OCI-LY7 (cell line): ENCODE measurements around the gene TMEM39A.

Experiments used
- CTCF ChIP-seq: fragments of 200-600 bp; sonication (generic); conservative IDR thresholded peaks from 2 replicates; pipeline ENCODE4 v1.5.1; 2014; ENCODE audit warnings: mild to moderate bottlenecking, antibody characterized with exemption, low read length, moderate library complexity, mixed read lengths
- EZH2phosphoT487 ChIP-seq: fragments of 200-600 bp; sonication (generic); IDR thresholded peaks from 2 replicates; pipeline ENCODE4 v1.6.1; 2018; ENCODE audit warnings: low read depth, borderline replicate concordance, mild to moderate bottlenecking, mixed run types, antibody characterized with exemption, low read length, moderate library complexity, mixed read lengths

GRCh38 chr3:119400466-119400865, 62.9 kb downstream of the TMEM39A start:
- TF ChIP-seq CTCF (no peak), EZH2phosphoT487 (no peak)
